Endothelial cell of umbilical vein (primary cell): Measurements from ENCODE around the gene NRXN3. TPM values are rescaled to one million over a fixed set of nuclear protein-coding genes. Genes with fewer than 3 reads are reported as not detected.

Experiments
- BruUV-seq: library from RNA; stranded (reverse); fragments of 400-500 nt; replicated peaks from 2 replicates; lab custom pipeline; 2021; lab: Mats Ljungman, UMichigan
- CTCF ChIA-PET: fragments of 300-600, 350-600 bp; sonication (Branson Sonifier 250); formaldehyde crosslinking; loops from one replicate; lab custom pipeline; 2021; ENCODE audit warnings: antibody characterized with exemption, inconsistent platforms; lab: Charles Lee
- POLR2A ChIA-PET: fragments of 300-600, 350-600 bp; sonication (Branson Sonifier 250); formaldehyde crosslinking; loops from one replicate; lab custom pipeline; 2021; ENCODE audit warnings: antibody characterized with exemption, inconsistent platforms; lab: Charles Lee
- DNase-seq: peaks from one replicate; pipeline ENCODE4 v3.0.0-alpha.2; 2011; ENCODE audit warnings: low read depth, low spot score
- FAIRE-seq: peaks from 2 replicates; lab custom pipeline; 2011; peaks lifted over from hg19 to GRCh38; lab: Jason Lieb, UNC
- H2AFZ ChIP-seq: 2 replicates; pipeline ENCODE4 v1.6.0; 2012; ENCODE audit warnings: low read depth, low read length, control low read depth, inconsistent platforms
- H3K27ac ChIP-seq: 2 replicates; pipeline ENCODE4 v1.5.1; 2011; ENCODE audit warnings: low read depth, mild to moderate bottlenecking, control low read depth, low read length, moderate library complexity; ENCODE audit not compliant: insufficient read depth
- H3K27me3 ChIP-seq, 2 experiments: 2 replicates each; pipeline versions ENCODE4 v1.6.0 to v1.6.1; 2011; ENCODE audit warnings: low read length in 2 of 2, mixed read lengths in 1 of 2; ENCODE audit not compliant: control insufficient read depth in 2 of 2, insufficient read depth in 2 of 2
- H3K36me3 ChIP-seq, 2 experiments: 2 replicates in 1 of 2; 3 replicates in 1 of 2; pipeline ENCODE4 v1.5.1; 2011; ENCODE audit warnings: low read length in 2 of 2, mild to moderate bottlenecking in 1 of 2, moderate library complexity in 1 of 2; ENCODE audit not compliant: control insufficient read depth in 2 of 2, insufficient read depth in 2 of 2; ENCODE audit errors: extremely low read depth in 1 of 2
- H3K4me1 ChIP-seq: 3 replicates; pipeline ENCODE4 v1.5.1; 2011; ENCODE audit warnings: mild to moderate bottlenecking, low read length; ENCODE audit not compliant: control insufficient read depth, insufficient read depth; ENCODE audit errors: extremely low read depth
- H3K4me2 ChIP-seq: 2 replicates; pipeline ENCODE4 v1.6.1; 2011; ENCODE audit warnings: low read length, control low read depth, mixed read lengths; ENCODE audit not compliant: insufficient read depth
- H3K4me3 ChIP-seq, 3 experiments: fragments of 200-600 bp in 1 of 3; sonication (generic), shearing (Covaris generic) in 1 of 3; replicated peaks in 1 of 3; 2 replicates each; pipeline ENCODE4 v1.5.1; 2011 to 2016; ENCODE audit warnings: control low read depth in 3 of 3, low read length in 3 of 3, mild to moderate bottlenecking in 2 of 3, inconsistent platforms in 1 of 3, low read depth in 1 of 3, moderate library complexity in 1 of 3; ENCODE audit not compliant: insufficient read depth in 1 of 3
- H3K79me2 ChIP-seq: 2 replicates; pipeline ENCODE4 v1.6.0; 2012; ENCODE audit warnings: low read length, inconsistent platforms; ENCODE audit not compliant: control insufficient read depth, insufficient read depth
- H3K9ac ChIP-seq: replicated peaks from 2 replicates; pipeline ENCODE3; 2011; ENCODE audit warnings: low read length, control low read depth; ENCODE audit not compliant: insufficient read depth; ENCODE audit errors: extremely low read depth
- H3K9me1 ChIP-seq: replicated peaks from 3 replicates; pipeline ENCODE4 v1.6.0; 2011; ENCODE audit warnings: mild to moderate bottlenecking, low read length; ENCODE audit not compliant: control insufficient read depth, insufficient read depth; ENCODE audit errors: extremely low read depth
- H3K9me3 ChIP-seq: replicated peaks from 2 replicates; pipeline ENCODE4 v1.5.1; 2012; ENCODE audit warnings: low read length, inconsistent platforms; ENCODE audit not compliant: control insufficient read depth, insufficient read depth
- H4K20me1 ChIP-seq: replicated peaks from 2 replicates; pipeline ENCODE3; 2011; ENCODE audit warnings: mild to moderate bottlenecking, low read length; ENCODE audit not compliant: control insufficient read depth, insufficient read depth; ENCODE audit errors: extremely low read depth
- CTCF ChIP-seq, 2 donors: IDR thresholded peaks; 1 replicate in 1 of 2; 2 replicates in 1 of 2; pipeline ENCODE4 v1.5.1; 2011; ENCODE audit warnings: low read length in 2 of 2, mild to moderate bottlenecking in 2 of 2, moderate library complexity in 2 of 2, control low read depth in 1 of 2, inconsistent platforms in 1 of 2, low read depth in 1 of 2; ENCODE audit not compliant: insufficient read depth in 1 of 2; ENCODE audit errors: extremely low read depth in 1 of 2
- EZH2 ChIP-seq: IDR thresholded peaks from 2 replicates; pipeline ENCODE4 v1.6.1; 2012; ENCODE audit warnings: borderline replicate concordance, low read depth, mild to moderate bottlenecking, moderate library complexity, low read length, inconsistent platforms; ENCODE audit not compliant: severe bottlenecking
- FOS ChIP-seq: IDR thresholded peaks from 2 replicates; pipeline ENCODE4 v1.6.1; 2011; ENCODE audit warnings: mild to moderate bottlenecking, low read length, moderate library complexity, borderline replicate concordance; ENCODE audit not compliant: insufficient read depth
- GATA2 ChIP-seq: IDR thresholded peaks from 2 replicates; pipeline ENCODE4 v1.7.0; 2011; ENCODE audit warnings: low read depth, mild to moderate bottlenecking, moderate library complexity, mixed read lengths, low read length; ENCODE audit not compliant: insufficient read length, insufficient read depth
- JUN ChIP-seq: IDR thresholded peaks from 2 replicates; pipeline ENCODE4 v1.6.1; 2011; ENCODE audit warnings: borderline replicate concordance, low read depth; ENCODE audit not compliant: insufficient read length, insufficient read depth
- MAX ChIP-seq: IDR thresholded peaks from 2 replicates; pipeline ENCODE4 v1.6.1; 2011; ENCODE audit not compliant: insufficient read depth, insufficient read length
- MYC ChIP-seq: IDR thresholded peaks from one replicate; pipeline ENCODE4 v1.6.1; 2011; ENCODE audit warnings: mild to moderate bottlenecking, low read depth, low read length
- POLR2A ChIP-seq: IDR thresholded peaks from 2 replicates; pipeline ENCODE4 v1.6.1; 2012; ENCODE audit warnings: low read depth, mild to moderate bottlenecking, control low read depth, low read length
- POLR2AphosphoS5 ChIP-seq: IDR thresholded peaks from 2 replicates; pipeline ENCODE4 v1.6.1; 2012; ENCODE audit warnings: low read depth, mild to moderate bottlenecking, control low read depth, low read length, moderate library complexity; ENCODE audit not compliant: insufficient read depth
- dilution Hi-C: fragments of 300-500 bp; cut with MboI; formaldehyde crosslinking; loops from one replicate; pipeline ENCODE4 v1.15.0; 2019; ENCODE audit warnings: low sequenced_read_pairs; ENCODE audit not compliant: extremely low pct_ligation_motif_present
- intact Hi-C: fragments of 100-400 bp; cut with micrococcal nuclease; formaldehyde crosslinking; loops from one replicate; pipeline ENCODE4 v1.10.0; 2022
- polyA plus RNA-seq, 4 experiments: library from polyadenylated mRNA; depleted of rRNA in 3 of 4; stranded (reverse) in 3 of 4; unstranded in 1 of 4; fragments of >200 nt; gene quantifications; 2 replicates each; pipeline versions ENCODE4 v1.2.1 to v1.2.3, GENCODE V29; 2011 to 2012; ENCODE audit warnings: missing spikeins in 1 of 4
- total RNA-seq: library from RNA; stranded (reverse); gene quantifications from 2 replicates; pipeline ENCODE4 v1.2.3, GENCODE V29; 2021

The NRXN3 gene
- total and polyA plus RNA-seq, 2 donors (not counting 3 experiments of a cell fraction or from before 2014, with no cell fraction given): 0.72 to 4.2 TPM

GRCh38 chr14:79583738-79584408 is 1413.7 kb downstream of the NRXN3 start:
- intact Hi-C loops: no loop called here
- H2AFZ ChIP-seq: no peak overlapping the region
- POLR2A ChIA-PET: no interaction called here
- H3K9me1 ChIP-seq: no peaks in the 10 kb centered on the region
- H3K9me3 ChIP-seq: no peaks in the 10 kb centered on the region
- H3K79me2 ChIP-seq: no peaks in the 10 kb centered on the region
- dilution Hi-C loops: no loop called here
- no TSS peak for BruUV-seq
- no peaks in the 10 kb centered on the region for H3K27me3 ChIP-seq
- no peaks in the 10 kb centered on the region for H4K20me1 ChIP-seq
- H3K36me3 ChIP-seq: no peaks in the 10 kb centered on the region
- no peak overlapping the region for H3K4me3 ChIP-seq
- no peak overlapping the region for H3K4me2 ChIP-seq
- FAIRE-seq (no peak), DNase-seq (no peak)
- H3K4me1 ChIP-seq: no peaks in the 10 kb centered on the region
- no peak for TF ChIP-seq EZH2
- TF ChIP-seq FOS: no peak
- TF ChIP-seq MAX: no peak
- no peak for TF ChIP-seq CTCF (IDR thresholded peaks at IDR 0.05; ENCODE audit: extremely low read depth in 1 of 2, insufficient read depth in 1 of 2, low read depth in 1 of 2, low read length in 2 of 2)
- no peak for TF ChIP-seq POLR2A
- no peak for TF ChIP-seq MYC
- TF ChIP-seq GATA2: no peak
- TF ChIP-seq JUN: no peak
- TF ChIP-seq POLR2AphosphoS5: no peak
- no peak overlapping the region for H3K27ac ChIP-seq
- no peak overlapping the region for H3K9ac ChIP-seq
- CTCF ChIA-PET: interaction anchor here (1.3 to 1.4 kb wide), 2 partner anchors 10 to 15 kb away, joined by 3 to 4 read pairs; no protein-coding TSS in a partner anchor
